D721Med (cell line): ENCODE measurements around the gene OVAAL.
"Not testable (repeated sequence)": the region's sequence is repeated elsewhere in the genome, so short reads cannot be mapped to it uniquely, and the experiment has no call there.

Experiments
- DNase-seq: peaks from one replicate; pipeline ENCODE4 v3.0.0; 2011; ENCODE audit warnings: low spot score; ENCODE audit not compliant: insufficient read length
- FAIRE-seq: peaks from 2 replicates; lab custom pipeline; 2011; peaks lifted over from hg19 to GRCh38; lab: Jason Lieb, UNC
- CTCF ChIP-seq: IDR thresholded peaks from 2 replicates; pipeline ENCODE4 v1.5.1; 2012; ENCODE audit warnings: mild to moderate bottlenecking, control low read depth; ENCODE audit not compliant: insufficient read depth; ENCODE audit errors: missing control alignments

The OVAAL gene

GRCh38 chr1:180540697-180541594 lies 17.8 kb upstream of the OVAAL start:
- DNase-seq (no peak), FAIRE-seq (no peak)
- no peak for TF ChIP-seq CTCF

- DNase-seq, result no peak
- no peak for TF ChIP-seq CTCF
- FAIRE-seq, result no peak
These were observed 16.5 kb upstream of the OVAAL start for GRCh38 chr1:180542113-180542837.

GRCh38 chr1:180542838-180543145 lies 16.0 kb upstream of the OVAAL start:
- no peak for DNase-seq
- FAIRE-seq, result no peak
- TF ChIP-seq CTCF, result no peak

GRCh38 chr1:180544050-180544449 lies 14.7 kb upstream of the OVAAL start:
- FAIRE-seq, result no peak
- TF ChIP-seq CTCF, result no peak
- no peak for DNase-seq

GRCh38 chr1:180545991-180546390 lies 12.8 kb upstream of the OVAAL start:
- TF ChIP-seq CTCF, result no peak

GRCh38 chr1:180548686-180549317 lies 10.0 kb upstream of the OVAAL start:
- DNase-seq (no peak), FAIRE-seq (no peak)
- TF ChIP-seq CTCF, result no peak

More at GRCh38 chr1:180545991-180546390, 12.8 kb upstream of the OVAAL start:
- FAIRE-seq (no peak), DNase-seq (no peak)

GRCh38 chr1:180549770-180550169 lies 9.0 kb upstream of the OVAAL start:
- FAIRE-seq, result not testable (repeated sequence)

More at GRCh38 chr1:180549770-180550169, 9.0 kb upstream of the OVAAL start:
- DNase-seq, result not testable (repeated sequence)
